Peyer's patch (tissue), 4 donors: ENCODE data around the gene PPIL6. TPM values are rescaled to one million over a fixed set of nuclear protein-coding genes. Genes with fewer than 3 reads are reported as not detected.

Experiments used
- DNase-seq, 3 donors: peaks; one replicate each; pipeline ENCODE4 v3.0.0-alpha.2; 2017 to 2019
- H3K27ac ChIP-seq, 4 donors: fragments of 200-600 bp; sonication (generic); one replicate each; pipeline ENCODE4 v1.5.1; 2016 to 2019
- H3K27me3 ChIP-seq, 2 donors: fragments of 200-600 bp; sonication (generic); one replicate each; pipeline ENCODE4 v1.5.1; 2019
- H3K36me3 ChIP-seq, 3 donors: fragments of 200-600 bp; sonication (generic); one replicate each; pipeline ENCODE4 v1.5.1; 2016 to 2019
- H3K4me1 ChIP-seq, 4 donors: fragments of 200-600 bp; sonication (generic); one replicate each; pipeline ENCODE4 v1.5.1; 2016 to 2019
- H3K4me3 ChIP-seq, 4 donors: fragments of 200-600 bp; sonication (generic); 1 replicate in 3 of 4; 2 replicates in 1 of 4; pipeline ENCODE4 v1.5.1; 2016 to 2019; ENCODE audit warnings: mild to moderate bottlenecking in 1 of 4
- H3K9me3 ChIP-seq, 4 donors: fragments of 200-600 bp; sonication (generic); one replicate each; pipeline ENCODE4 v1.5.1; 2016 to 2019; ENCODE audit warnings: mild to moderate bottlenecking in 1 of 4
- POLR2A ChIP-seq, 2 donors: fragments of 450-650 bp; IDR thresholded peaks; one replicate each; pipeline ENCODE4 v1.5.1; 2017; ENCODE audit warnings: antibody characterized with exemption in 2 of 2, mild to moderate bottlenecking in 2 of 2, moderate library complexity in 2 of 2
- total RNA-seq, 4 donors: library from RNA; depleted of rRNA; stranded (reverse); fragments of >200 nt; gene quantifications; one replicate each; pipeline ENCODE4 v1.1.0, GENCODE V29; 2016
- TF ChIP-seq, protein P1 (sequence below), 6 experiments: fragments of 450-650 bp in 4 of 6; fragments of 200-600 bp in 2 of 6; sonication (generic) in 1 of 6; IDR thresholded peaks; one replicate each; pipeline ENCODE4 v1.5.1; 2017 to 2019; ENCODE audit warnings: antibody characterized with exemption in 6 of 6, mild to moderate bottlenecking in 3 of 6, moderate library complexity in 1 of 6

PPIL6 gene
- total RNA-seq, 4 donors from 2014 or later: 0.27 to 0.53 TPM; not detected in 2

DNA sequence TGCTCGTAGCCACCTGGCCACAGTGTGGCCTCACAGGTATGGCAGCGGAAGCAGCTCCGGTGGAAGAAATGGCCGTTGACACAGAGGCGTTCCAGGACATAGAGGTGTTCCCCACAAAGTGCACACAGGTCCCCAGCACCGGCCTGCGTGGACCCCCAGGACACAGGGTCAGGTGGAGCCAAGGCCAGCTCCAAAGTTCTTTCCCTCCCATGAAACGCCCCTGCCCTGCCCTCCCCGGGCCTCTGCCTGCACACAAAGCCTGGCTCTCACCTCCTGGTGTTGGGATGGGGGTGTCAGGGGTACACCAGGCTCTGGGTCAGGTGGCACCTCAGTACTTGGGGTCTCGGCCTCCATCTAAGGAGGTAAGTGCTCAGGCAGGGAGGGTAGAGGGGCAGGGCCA, 6.7 kb upstream of the PPIL6 start:
- no peak for TF ChIP-seq POLR2A (IDR thresholded peaks at IDR 0.05)
- TF ChIP-seq, protein P1, sequence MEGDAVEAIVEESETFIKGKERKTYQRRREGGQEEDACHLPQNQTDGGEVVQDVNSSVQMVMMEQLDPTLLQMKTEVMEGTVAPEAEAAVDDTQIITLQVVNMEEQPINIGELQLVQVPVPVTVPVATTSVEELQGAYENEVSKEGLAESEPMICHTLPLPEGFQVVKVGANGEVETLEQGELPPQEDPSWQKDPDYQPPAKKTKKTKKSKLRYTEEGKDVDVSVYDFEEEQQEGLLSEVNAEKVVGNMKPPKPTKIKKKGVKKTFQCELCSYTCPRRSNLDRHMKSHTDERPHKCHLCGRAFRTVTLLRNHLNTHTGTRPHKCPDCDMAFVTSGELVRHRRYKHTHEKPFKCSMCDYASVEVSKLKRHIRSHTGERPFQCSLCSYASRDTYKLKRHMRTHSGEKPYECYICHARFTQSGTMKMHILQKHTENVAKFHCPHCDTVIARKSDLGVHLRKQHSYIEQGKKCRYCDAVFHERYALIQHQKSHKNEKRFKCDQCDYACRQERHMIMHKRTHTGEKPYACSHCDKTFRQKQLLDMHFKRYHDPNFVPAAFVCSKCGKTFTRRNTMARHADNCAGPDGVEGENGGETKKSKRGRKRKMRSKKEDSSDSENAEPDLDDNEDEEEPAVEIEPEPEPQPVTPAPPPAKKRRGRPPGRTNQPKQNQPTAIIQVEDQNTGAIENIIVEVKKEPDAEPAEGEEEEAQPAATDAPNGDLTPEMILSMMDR (IDR thresholded peaks at IDR 0.05): no peak

DNA sequence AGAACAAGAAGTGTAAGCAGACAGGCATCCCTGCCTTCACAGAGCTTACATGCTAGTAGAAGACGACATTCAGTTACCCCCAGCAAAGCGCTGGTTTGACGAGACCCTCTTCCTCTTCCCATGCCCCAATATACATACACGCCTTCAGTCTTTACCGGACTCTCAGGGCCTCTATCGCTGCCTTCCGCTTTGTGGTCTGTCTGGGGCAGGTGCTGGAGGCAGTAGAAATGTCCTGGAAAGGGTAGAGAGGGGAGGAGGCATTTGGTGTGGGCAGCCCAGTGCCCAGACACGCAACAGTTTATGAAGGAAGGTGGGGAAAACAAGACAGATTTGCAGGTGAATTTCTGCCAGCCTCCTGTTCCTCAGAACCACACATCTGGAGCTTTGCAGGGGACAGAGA, 6.1 kb upstream of the PPIL6 start:
- no peak for DNase-seq
- peaks cover 0 to 53% (median 0%) of the 10 kb centered on the region in 3 donors for H3K36me3 ChIP-seq
- TF ChIP-seq, protein P1 (IDR thresholded peaks at IDR 0.05): no peak
- no peak for TF ChIP-seq POLR2A (IDR thresholded peaks at IDR 0.05)

More for the DNA sequence above, 6.7 kb upstream of the PPIL6 start:
- Histone ChIP-seq H3K36me3 (peaks cover 0 to 59% (median 0%) of the 10 kb centered on the region in 3 donors), H3K4me1 (peaks cover 0 to 18% (median 11%) of the 10 kb centered on the region in 4 donors), H3K4me3 (no peak overlapping the region), H3K9me3 (no peaks in the 10 kb centered on the region), H3K27me3 (no peaks in the 10 kb centered on the region), H3K27ac (no peak overlapping the region)
- peak in 1 of 3 donors; percentile 52 for DNase-seq

DNA sequence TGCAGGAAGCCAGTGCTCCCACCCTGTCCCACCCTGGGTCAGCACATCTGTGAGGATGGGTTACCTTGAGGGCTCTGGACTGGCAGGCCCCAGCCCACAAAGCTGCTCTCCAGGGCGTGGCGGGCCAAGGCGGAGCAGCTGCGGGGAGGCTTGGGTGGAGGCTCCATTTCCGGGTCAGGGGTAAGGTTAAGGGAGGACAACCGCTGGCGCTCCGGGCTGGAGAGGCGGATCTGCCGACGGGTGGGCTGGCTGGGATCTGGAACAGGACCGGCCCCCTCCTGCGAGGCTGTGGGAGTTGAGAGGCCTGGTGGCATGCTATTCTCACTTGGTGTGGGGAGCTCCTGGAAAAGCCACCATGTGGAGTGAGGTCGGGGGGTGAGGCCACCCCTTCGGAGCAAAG, 5.6 kb upstream of the PPIL6 start:
- H3K4me1 ChIP-seq: peaks cover 0 to 19% (median 14%) of the 10 kb centered on the region in 4 donors
- H3K27me3 ChIP-seq: no peaks in the 10 kb centered on the region
- H3K27ac ChIP-seq: no peak overlapping the region
- H3K4me3 ChIP-seq: no peak overlapping the region
- H3K9me3 ChIP-seq: no peaks in the 10 kb centered on the region
- DNase-seq: peak in 1 of 3 donors; percentile 66
- peaks cover 0 to 50% (median 0%) of the 10 kb centered on the region in 3 donors for H3K36me3 ChIP-seq
- no peak for TF ChIP-seq POLR2A (IDR thresholded peaks at IDR 0.05)
- TF ChIP-seq, protein P1 (IDR thresholded peaks at IDR 0.05): no peak

More for the DNA sequence above, 6.1 kb upstream of the PPIL6 start:
- Histone ChIP-seq H3K27ac (no peak overlapping the region), H3K4me3 (no peak overlapping the region), H3K27me3 (no peaks in the 10 kb centered on the region), H3K9me3 (no peaks in the 10 kb centered on the region), H3K4me1 (peaks cover 0 to 18% (median 14%) of the 10 kb centered on the region in 4 donors)

DNA sequence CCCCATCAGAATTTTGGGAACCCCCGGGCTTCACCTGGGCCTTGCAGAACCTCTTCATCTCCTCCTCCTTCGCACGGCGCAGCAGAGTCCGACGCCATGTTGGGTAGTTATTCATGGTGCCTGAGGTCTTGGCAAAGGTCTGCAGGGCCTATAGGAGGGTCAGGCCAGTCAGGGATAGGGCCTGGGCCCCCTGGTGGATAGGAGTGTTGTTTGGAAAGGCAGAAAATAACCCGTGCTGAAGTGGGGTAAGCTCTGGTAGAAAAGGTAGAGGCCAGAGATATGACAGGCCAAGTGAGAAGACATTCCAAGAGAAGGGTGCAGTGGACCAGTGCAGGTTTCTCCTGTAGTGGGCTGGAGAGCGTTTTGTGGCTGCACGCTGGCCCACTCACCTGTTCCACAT, 5.0 kb upstream of the PPIL6 start:
- Histone ChIP-seq H3K4me3 (no peak overlapping the region), H3K4me1 (peaks cover 0 to 19% (median 12%) of the 10 kb centered on the region in 4 donors), H3K27me3 (no peaks in the 10 kb centered on the region), H3K9me3 (no peaks in the 10 kb centered on the region), H3K27ac (no peak overlapping the region), H3K36me3 (peaks cover 0 to 50% (median 0%) of the 10 kb centered on the region in 3 donors)
- DNase-seq: no peak
- TF ChIP-seq, protein P1 (IDR thresholded peaks at IDR 0.05): no peak
- TF ChIP-seq POLR2A (IDR thresholded peaks at IDR 0.05): no peak

GRCh38 chr6:109443425-109443950, 3.1 kb upstream of the PPIL6 start:
- Histone ChIP-seq H3K9me3 (no peaks in the 10 kb centered on the region), H3K36me3 (peaks cover 0 to 43% (median 0%) of the 10 kb centered on the region in 3 donors), H3K4me1 (peaks cover 0 to 24% (median 0%) of the 10 kb centered on the region in 4 donors), H3K27me3 (no peaks in the 10 kb centered on the region), H3K27ac (no peak overlapping the region), H3K4me3 (no peak overlapping the region)
- DNase-seq: no peak
- TF ChIP-seq, protein P1 (IDR thresholded peaks at IDR 0.05): no peak
- no peak for TF ChIP-seq POLR2A (IDR thresholded peaks at IDR 0.05)
